ENCODE results near the gene SYNPR. TPM values are rescaled to one million over a fixed set of nuclear protein-coding genes. Genes with fewer than 3 reads are reported as not detected.

Gene SYNPR
- total RNA-seq, 1 experiment from 2014 or later: not detected

GRCh38 chr3:63470745-63471144 lies 192.6 kb downstream of the SYNPR start:
- Histone ChIP-seq H3K9me2 (replicated peaks; ENCODE audit: low read length) (no peaks in the 10 kb centered on the region), H2AFZ (ENCODE audit: low read length) (no peak overlapping the region), H3K79me2 (ENCODE audit: low read length) (no peaks in the 10 kb centered on the region), H3K9ac (ENCODE audit: low read length) (no peak overlapping the region), H3K4me2 (ENCODE audit: low read length) (no peak overlapping the region), H3K9me3 (ENCODE audit: low read length) (no peaks in the 10 kb centered on the region), H3K27me3 (ENCODE audit: low read length) (0 out of 2 replicates have a peak, but pooled peaks cover 4% of the 10 kb centered on the region), H4K20me1 (ENCODE audit: low read length) (no peaks in the 10 kb centered on the region), H3K36me3 (ENCODE audit: low read depth, low read length) (no peaks in the 10 kb centered on the region), H3K4me1 (ENCODE audit: insufficient read depth, low read length) (no peaks in the 10 kb centered on the region), H3F3A (ENCODE audit: low read length, unreplicated experiment) (no peaks in the 10 kb centered on the region), H3K4me3 (ENCODE audit: low read length) (no peak overlapping the region), H3K27ac (ENCODE audit: low read length) (no peak overlapping the region)
- no TSS peak for BruUV-seq (replicated peaks)
- ChIA-PET CTCF (no interaction called here), POLR2A (ENCODE audit: unreplicated experiment) (no interaction called here)
- intact Hi-C loops (cut with micrococcal nuclease): no loop called here
- TF ChIP-seq CTCF (conservative IDR thresholded peaks at IDR 0.05; ENCODE audit: low read depth, low read length): no peak
- no peak for TF ChIP-seq EZH2phosphoT487 (IDR thresholded peaks at IDR 0.05; ENCODE audit: borderline replicate concordance, low read length)
- no peak for TF ChIP-seq EZH2 (IDR thresholded peaks at IDR 0.05; ENCODE audit: low read length, unreplicated experiment)
- no peak for ATAC-seq
- DNase-seq: no peak

GRCh38 chr3:63471781-63472180 lies 193.7 kb downstream of the SYNPR start:
- Histone ChIP-seq H3K36me3 (ENCODE audit: low read depth, low read length) (no peaks in the 10 kb centered on the region), H3K9me3 (ENCODE audit: low read length) (no peaks in the 10 kb centered on the region), H3K4me3 (ENCODE audit: low read length) (no peak overlapping the region), H3K4me2 (ENCODE audit: low read length) (no peak overlapping the region), H3K79me2 (ENCODE audit: low read length) (no peaks in the 10 kb centered on the region), H3K4me1 (ENCODE audit: insufficient read depth, low read length) (no peaks in the 10 kb centered on the region), H3K9ac (ENCODE audit: low read length) (no peak overlapping the region), H3K27me3 (ENCODE audit: low read length) (0 out of 2 replicates have a peak, but pooled peaks cover 4% of the 10 kb centered on the region), H2AFZ (ENCODE audit: low read length) (no peak overlapping the region), H3F3A (ENCODE audit: low read length, unreplicated experiment) (no peaks in the 10 kb centered on the region), H3K9me2 (replicated peaks; ENCODE audit: low read length) (no peaks in the 10 kb centered on the region), H3K27ac (ENCODE audit: low read length) (no peak overlapping the region), H4K20me1 (ENCODE audit: low read length) (no peaks in the 10 kb centered on the region)
- no peak for DNase-seq
- no peak for TF ChIP-seq EZH2 (IDR thresholded peaks at IDR 0.05; ENCODE audit: low read length, unreplicated experiment)
- POLR2A ChIA-PET (ENCODE audit: unreplicated experiment): no interaction called here
- no peak for ATAC-seq
- CTCF ChIA-PET: no interaction called here
- BruUV-seq (replicated peaks): no TSS peak
- intact Hi-C loops (cut with micrococcal nuclease): no loop called here

GRCh38 chr3:63473641-63474166 lies 195.6 kb downstream of the SYNPR start:
- no peaks in the 10 kb centered on the region for H3K9me2 ChIP-seq (replicated peaks; ENCODE audit: low read length)
- ATAC-seq (no peak), DNase-seq (no peak)
- BruUV-seq (replicated peaks): no TSS peak
- H3K9ac ChIP-seq (ENCODE audit: low read length): no peak overlapping the region
- H2AFZ ChIP-seq (ENCODE audit: low read length): no peak overlapping the region
- intact Hi-C loops (cut with micrococcal nuclease): no loop called here
- POLR2A ChIA-PET (ENCODE audit: unreplicated experiment): interaction anchor here (0.5 kb wide), 1 partner anchor 123 kb away, joined by 3 read pairs; no protein-coding TSS in a partner anchor
- H3K4me1 ChIP-seq (ENCODE audit: insufficient read depth, low read length): no peaks in the 10 kb centered on the region
- no peaks in the 10 kb centered on the region for H3K79me2 ChIP-seq (ENCODE audit: low read length)
- no peak overlapping the region for H3K4me3 ChIP-seq (ENCODE audit: low read length)
- H3K4me2 ChIP-seq (ENCODE audit: low read length): no peak overlapping the region
- no peaks in the 10 kb centered on the region for H3F3A ChIP-seq (ENCODE audit: low read length, unreplicated experiment)
- H3K27ac ChIP-seq (ENCODE audit: low read length): no peak overlapping the region
- 0 out of 2 replicates have a peak, but pooled peaks cover 4% of the 10 kb centered on the region for H3K27me3 ChIP-seq (ENCODE audit: low read length)
- CTCF ChIA-PET: no interaction called here
- TF ChIP-seq CTCF (conservative IDR thresholded peaks at IDR 0.05; ENCODE audit: low read depth, low read length): no peak
- no peak for TF ChIP-seq EZH2phosphoT487 (IDR thresholded peaks at IDR 0.05; ENCODE audit: borderline replicate concordance, low read length)
- TF ChIP-seq EZH2 (IDR thresholded peaks at IDR 0.05; ENCODE audit: low read length, unreplicated experiment): no peak
- no peaks in the 10 kb centered on the region for H3K36me3 ChIP-seq (ENCODE audit: low read depth, low read length)
- H4K20me1 ChIP-seq (ENCODE audit: low read length): no peaks in the 10 kb centered on the region
- H3K9me3 ChIP-seq (ENCODE audit: low read length): no peaks in the 10 kb centered on the region

All from PC-3 (cell line).